ENCODE data around the gene LMOD2. TPM values are rescaled to one million over a fixed set of nuclear protein-coding genes. Genes with fewer than 3 reads are reported as not detected.
A peak's percentile ranks its signal among the peaks of the same experiment; 100 is the strongest.

Gene LMOD2, protein sequence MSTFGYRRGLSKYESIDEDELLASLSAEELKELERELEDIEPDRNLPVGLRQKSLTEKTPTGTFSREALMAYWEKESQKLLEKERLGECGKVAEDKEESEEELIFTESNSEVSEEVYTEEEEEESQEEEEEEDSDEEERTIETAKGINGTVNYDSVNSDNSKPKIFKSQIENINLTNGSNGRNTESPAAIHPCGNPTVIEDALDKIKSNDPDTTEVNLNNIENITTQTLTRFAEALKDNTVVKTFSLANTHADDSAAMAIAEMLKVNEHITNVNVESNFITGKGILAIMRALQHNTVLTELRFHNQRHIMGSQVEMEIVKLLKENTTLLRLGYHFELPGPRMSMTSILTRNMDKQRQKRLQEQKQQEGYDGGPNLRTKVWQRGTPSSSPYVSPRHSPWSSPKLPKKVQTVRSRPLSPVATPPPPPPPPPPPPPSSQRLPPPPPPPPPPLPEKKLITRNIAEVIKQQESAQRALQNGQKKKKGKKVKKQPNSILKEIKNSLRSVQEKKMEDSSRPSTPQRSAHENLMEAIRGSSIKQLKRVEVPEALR
- not detected in 2 replicates for total RNA-seq (2014; rRNA removed; shearing (Covaris generic))

DNA sequence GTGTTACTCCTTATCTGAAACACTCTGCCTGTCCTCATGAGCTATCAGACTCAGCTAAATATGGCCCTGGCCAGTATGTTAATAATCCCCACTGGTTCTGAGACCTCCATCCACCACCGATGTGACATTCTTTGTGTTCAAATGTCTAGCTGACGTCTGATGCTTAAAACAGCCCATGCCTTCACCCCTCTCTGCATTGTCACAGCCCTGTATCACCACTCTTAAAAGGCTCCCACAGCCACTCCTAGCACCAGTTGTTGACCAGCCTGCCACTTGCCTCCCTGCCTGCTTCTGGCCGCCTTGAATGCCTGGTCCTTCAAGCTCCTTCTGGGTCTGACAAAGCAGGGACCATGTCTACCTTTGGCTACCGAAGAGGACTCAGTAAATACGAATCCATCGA is at the start of gene LMOD2:
Gene LMOD2 (plus strand): TSS at position 253 of the 400 bp plus-strand sequence. CDS start 98 bp downstream, at position 351.
- Histone ChIP-seq H3K27me3 (ENCODE audit: control insufficient read depth, insufficient read depth, low read length) (no peaks in the 10 kb centered on the region), H3K4me3 (ENCODE audit: insufficient read depth, low read depth, low read length) (no peak within 1 kb of the TSS), H3K36me3 (replicated peaks; ENCODE audit: control insufficient read depth, insufficient read depth, low read length) (no peaks in the 10 kb centered on the region)
- DNase-seq, result no peak

DNA sequence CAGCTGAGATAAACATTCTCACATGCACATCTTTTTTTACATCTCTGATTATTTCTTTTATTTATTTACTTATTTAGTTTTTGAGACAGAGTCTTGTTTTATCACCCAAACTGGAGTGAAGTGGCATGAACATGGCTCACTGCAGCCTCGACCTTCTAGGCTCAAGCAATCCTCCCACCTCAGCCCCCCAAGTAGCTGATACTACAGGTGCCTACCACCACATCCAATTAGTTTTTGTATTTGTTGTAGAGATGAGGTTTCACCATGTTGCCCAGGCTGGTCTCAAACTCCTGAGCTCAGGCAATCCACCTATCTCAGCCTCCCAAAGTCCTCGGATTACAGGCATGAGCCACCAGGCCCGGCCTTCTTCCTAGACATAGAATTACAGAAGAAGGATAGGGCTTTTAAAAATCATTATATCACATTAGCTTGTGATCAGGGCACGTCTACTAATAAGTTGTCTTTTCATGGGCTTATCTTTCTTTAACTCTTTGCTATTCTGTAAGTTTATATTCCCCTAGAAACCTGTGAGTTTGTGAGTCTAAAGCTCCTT is 48.2 kb upstream of the LMOD2 start:
- DNase-seq, result no peak
- Histone ChIP-seq H3K4me3 (ENCODE audit: insufficient read depth, low read depth, low read length) (no peak overlapping the region), H3K27me3 (ENCODE audit: control insufficient read depth, insufficient read depth, low read length) (no peaks in the 10 kb centered on the region), H3K36me3 (replicated peaks; ENCODE audit: control insufficient read depth, insufficient read depth, low read length) (no peaks in the 10 kb centered on the region)

DNA sequence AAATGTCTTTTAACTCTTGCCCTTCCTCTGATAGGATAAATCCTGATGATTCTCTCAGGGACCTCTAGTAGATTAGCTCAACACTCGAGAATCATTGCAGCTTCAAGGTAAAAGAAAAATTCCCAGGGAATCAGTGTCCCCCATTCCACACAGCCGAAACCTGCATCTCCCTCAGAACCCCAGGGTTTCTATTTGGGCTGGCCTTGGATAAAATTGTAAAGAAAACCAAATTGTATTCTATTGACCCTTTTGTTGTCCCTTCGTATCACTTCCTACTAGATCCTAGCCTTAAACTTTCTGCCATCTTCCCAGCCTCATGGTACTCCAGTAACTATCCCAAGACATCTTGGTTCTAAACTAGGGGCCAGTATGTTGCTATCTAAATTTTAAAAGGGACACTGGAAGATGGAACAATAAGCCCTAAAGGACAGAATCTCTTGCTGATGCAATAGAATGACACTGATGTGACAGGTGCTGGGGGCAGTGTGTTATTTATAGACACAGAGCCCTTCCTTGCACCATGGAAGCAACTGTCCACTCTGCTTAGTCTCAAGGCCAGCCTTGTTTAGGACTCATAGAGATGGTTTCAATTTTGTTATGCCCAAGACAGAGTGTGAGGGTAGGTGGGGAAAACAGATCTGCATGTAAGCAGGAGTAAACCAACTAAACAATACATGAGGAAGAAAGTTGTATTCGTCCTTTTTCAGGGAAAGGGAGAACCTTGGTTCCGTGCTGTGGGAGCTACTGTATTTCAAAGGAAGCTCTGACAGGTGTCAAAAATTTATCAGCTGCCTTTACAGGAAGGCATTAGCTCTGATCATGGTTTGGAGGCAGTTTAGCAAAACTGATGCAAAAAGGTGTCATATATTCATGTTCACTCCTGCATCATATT is 46.4 kb upstream of the LMOD2 start:
- H3K36me3 ChIP-seq (replicated peaks; ENCODE audit: control insufficient read depth, insufficient read depth, low read length), result no peaks in the 10 kb centered on the region
- no peak overlapping the region for H3K4me3 ChIP-seq (ENCODE audit: insufficient read depth, low read depth, low read length)
- DNase-seq, result no peak
- H3K27me3 ChIP-seq (ENCODE audit: control insufficient read depth, insufficient read depth, low read length), result no peaks in the 10 kb centered on the region

DNA sequence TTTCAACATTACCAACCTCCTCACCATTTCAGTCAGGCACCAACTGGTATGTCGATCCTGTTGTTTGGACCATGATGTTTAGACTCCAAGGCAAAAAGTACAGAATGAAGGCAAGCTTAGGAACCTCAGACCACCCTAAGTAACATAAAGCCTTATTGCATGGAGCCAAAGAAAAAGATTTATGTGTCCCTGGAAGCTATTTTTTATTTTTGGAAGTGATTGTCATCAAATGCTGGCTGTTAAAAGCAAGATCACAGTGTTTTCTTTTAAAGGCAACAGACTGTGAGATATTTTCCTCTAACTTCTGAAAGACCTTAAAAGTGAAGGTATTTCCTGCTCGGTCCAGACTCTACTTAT is 45.8 kb upstream of the LMOD2 start:
- Histone ChIP-seq H3K27me3 (ENCODE audit: control insufficient read depth, insufficient read depth, low read length) (no peaks in the 10 kb centered on the region), H3K4me3 (ENCODE audit: insufficient read depth, low read depth, low read length) (no peak overlapping the region), H3K36me3 (replicated peaks; ENCODE audit: control insufficient read depth, insufficient read depth, low read length) (no peaks in the 10 kb centered on the region)
- no peak for DNase-seq

DNA sequence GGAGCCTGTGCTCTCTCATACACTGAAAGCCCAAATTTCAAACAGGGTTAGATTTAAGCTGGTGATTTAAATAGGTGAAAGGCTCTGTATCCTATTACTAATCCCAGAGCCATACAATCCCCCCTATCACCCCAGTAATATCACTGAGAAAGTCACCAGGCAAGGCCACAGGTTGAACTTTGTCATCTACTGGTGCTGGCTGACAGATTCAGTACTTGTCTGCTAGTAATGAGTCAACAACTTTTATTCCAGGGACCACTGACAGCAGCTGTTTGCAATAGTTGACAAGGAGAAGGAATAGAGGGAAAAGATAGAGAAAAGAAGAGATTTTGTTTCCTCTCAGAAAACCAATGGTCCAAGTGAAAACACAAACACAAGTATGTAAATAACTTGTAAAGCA is 43.6 kb upstream of the LMOD2 start:
- Histone ChIP-seq H3K4me3 (ENCODE audit: insufficient read depth, low read depth, low read length) (no peak overlapping the region), H3K27me3 (ENCODE audit: control insufficient read depth, insufficient read depth, low read length) (no peaks in the 10 kb centered on the region), H3K36me3 (replicated peaks; ENCODE audit: control insufficient read depth, insufficient read depth, low read length) (no peaks in the 10 kb centered on the region)
- no peak for DNase-seq

DNA sequence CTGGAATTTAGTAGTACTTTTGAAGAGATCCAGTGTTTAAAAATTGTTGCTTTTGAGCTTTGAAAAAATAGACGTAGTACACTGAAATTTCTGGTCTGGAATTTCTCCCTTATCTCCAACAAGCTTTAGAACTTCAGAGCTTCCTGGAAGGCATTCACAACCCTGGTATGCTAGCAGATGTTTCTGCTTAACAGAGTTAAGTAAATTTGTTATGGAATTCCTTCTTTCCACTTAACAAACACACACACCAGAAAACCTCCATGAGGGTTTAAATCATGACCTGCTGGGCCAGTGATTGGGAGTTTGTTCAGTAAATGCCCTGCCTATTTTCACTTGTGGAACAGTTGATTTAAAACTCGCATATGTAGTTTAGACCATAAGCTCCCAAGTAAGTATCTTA is 40.3 kb upstream of the LMOD2 start:
- Histone ChIP-seq H3K36me3 (replicated peaks; ENCODE audit: control insufficient read depth, insufficient read depth, low read length) (no peaks in the 10 kb centered on the region), H3K4me3 (ENCODE audit: insufficient read depth, low read depth, low read length) (no peak overlapping the region), H3K27me3 (ENCODE audit: control insufficient read depth, insufficient read depth, low read length) (no peaks in the 10 kb centered on the region)
- DNase-seq, result no peak

DNA sequence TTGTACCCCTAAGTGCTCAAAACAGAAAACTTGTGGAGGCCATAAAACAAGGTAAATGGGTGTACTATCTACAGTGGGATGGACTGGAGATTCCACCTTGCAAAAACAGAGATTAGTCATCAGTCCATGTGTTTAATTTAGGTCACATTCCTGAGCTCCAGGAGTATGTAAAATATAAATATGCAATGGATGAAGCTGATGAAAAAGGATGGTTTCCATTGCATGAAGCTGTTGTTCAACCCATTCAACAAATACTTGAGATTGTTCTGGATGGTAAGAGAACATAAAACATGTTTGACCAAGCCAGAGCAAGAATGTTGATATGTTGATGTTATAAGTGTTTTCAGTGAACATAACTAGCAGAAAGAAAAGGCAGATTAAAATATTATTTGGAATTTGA is 39.4 kb upstream of the LMOD2 start:
- Histone ChIP-seq H3K27me3 (ENCODE audit: control insufficient read depth, insufficient read depth, low read length) (no peaks in the 10 kb centered on the region), H3K4me3 (ENCODE audit: insufficient read depth, low read depth, low read length) (no peak overlapping the region), H3K36me3 (replicated peaks; ENCODE audit: control insufficient read depth, insufficient read depth, low read length) (no peaks in the 10 kb centered on the region)
- DNase-seq, result no peak

DNA sequence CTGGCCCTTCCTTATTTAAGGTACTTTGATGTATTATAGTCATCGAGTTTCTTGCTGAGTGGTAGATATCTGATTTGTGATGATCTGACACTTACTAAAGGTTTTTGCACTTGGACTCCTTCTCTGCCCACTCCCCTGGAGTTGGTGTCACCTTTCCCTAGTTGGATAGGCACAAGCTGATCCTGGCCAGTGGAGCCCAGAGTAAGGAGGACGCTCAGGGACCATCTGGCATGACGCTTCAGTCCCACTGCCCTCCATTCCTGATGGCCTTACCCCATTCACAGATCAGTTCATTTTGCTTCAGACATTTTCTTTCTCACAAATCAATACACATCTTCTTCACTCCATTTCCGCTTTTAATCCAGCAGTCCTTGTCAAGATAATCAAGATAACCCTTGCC is 34.0 kb upstream of the LMOD2 start:
- Histone ChIP-seq H3K36me3 (replicated peaks; ENCODE audit: control insufficient read depth, insufficient read depth, low read length) (no peaks in the 10 kb centered on the region), H3K27me3 (ENCODE audit: control insufficient read depth, insufficient read depth, low read length) (no peaks in the 10 kb centered on the region), H3K4me3 (ENCODE audit: insufficient read depth, low read depth, low read length) (no peak overlapping the region)
- no peak for DNase-seq

DNA sequence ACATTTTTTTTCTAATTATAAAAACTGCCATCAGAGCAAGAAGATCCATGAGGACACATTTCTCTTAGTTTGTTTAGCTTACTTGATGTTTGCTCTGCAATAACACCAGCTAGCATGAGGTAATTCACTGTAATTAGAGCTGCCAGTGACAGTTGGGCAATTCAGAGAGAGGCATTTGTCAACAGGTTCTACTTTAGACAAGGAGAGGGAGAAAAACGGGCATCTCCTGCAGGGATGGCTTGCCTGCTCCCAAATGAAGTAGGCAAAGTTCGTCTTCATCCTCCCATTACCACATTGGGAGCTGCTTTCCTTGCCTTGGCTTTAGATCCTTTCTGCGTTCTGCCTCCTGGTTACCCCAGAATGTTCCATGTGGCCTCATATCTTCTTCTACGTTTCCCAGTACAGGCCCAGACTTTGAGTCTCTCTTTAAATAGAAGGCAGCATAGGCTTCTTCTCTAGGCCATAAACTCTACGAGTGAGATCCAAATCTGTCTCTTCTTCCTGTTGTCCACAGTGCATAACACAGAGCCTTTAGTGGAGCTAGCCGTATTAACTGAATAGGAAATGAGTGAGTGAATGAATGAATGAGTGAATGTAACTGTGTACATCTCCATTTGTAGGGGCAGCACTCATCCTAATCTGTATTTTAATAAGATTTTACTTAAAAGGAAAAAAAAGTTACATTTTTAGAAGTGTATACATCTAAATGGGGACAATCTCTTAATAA is 32.8 kb upstream of the LMOD2 start:
- DNase-seq, result no peak
- Histone ChIP-seq H3K27me3 (ENCODE audit: control insufficient read depth, insufficient read depth, low read length) (no peaks in the 10 kb centered on the region), H3K36me3 (replicated peaks; ENCODE audit: control insufficient read depth, insufficient read depth, low read length) (no peaks in the 10 kb centered on the region), H3K4me3 (ENCODE audit: insufficient read depth, low read depth, low read length) (no peak overlapping the region)

DNA sequence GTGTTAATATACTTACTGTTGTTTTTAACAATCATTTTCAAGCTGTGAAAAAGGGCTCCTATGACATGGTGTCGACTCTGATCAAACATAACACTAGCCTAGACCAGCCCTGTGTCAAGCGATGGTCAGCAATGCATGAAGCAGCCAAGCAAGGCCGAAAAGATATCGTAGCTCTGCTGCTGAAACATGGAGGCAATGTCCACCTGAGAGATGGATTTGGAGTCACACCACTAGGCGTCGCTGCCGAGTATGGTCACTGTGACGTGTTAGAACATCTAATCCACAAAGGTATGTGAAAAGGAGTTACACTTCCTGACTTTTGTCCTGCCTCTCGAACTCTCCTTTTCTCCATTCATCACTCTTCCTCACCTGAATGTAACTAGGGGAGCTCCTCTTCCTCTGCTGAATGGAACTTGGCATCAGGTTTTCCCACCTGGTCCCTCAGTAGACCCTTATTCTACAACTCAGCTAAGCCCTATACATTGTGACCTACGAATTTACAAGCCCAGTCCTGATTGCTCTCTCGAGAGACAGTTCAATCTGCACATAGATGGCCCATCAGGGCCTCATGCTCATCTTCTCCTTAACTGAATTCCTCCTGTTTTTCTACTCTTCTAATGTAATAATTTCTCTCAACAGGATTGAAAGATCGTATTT is 31.0 kb upstream of the LMOD2 start:
- peak; percentile 66 for DNase-seq
- no peaks in the 10 kb centered on the region for H3K27me3 ChIP-seq (ENCODE audit: control insufficient read depth, insufficient read depth, low read length)
- no peak overlapping the region for H3K4me3 ChIP-seq (ENCODE audit: insufficient read depth, low read depth, low read length)
- H3K36me3 ChIP-seq (replicated peaks; ENCODE audit: control insufficient read depth, insufficient read depth, low read length), result no peaks in the 10 kb centered on the region

DNA sequence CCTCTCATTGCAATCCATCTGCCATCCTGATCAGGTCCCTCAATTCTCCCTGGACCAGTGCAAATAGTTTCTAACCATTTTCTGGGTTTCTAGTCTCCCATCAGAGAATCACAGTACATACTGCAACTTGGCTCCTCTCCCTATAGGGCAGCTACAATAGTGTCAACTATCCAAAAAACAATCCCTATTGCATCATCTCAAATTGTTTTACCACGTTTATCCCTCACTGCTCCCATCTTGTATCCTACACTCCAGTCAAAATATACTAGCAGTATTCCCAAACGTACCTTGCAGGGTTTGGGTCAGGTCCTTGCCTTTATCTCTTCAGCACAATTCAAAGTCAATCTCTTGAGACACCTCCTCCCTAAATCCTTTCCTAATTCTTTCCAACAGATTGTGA is 30.4 kb upstream of the LMOD2 start:
- H3K4me3 ChIP-seq (ENCODE audit: insufficient read depth, low read depth, low read length), result no peak overlapping the region

DNA sequence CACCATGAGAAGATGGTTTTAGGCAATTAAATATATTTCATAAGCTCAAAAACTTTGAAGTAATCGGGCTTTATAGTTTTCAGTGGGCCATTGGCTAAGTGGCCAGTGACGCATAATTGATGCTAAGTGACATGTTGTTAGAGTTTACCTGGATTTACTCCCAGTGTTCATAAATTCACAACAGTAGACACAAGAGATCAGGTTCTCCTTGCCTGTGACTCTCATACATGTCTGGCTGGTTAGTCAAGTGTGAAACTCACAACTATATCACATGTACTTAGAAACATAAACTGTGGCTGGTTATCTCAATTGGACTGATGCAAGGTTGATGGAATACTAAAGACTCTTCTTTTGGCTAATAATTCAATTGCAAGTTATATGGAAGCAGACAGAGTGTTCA is 27.8 kb upstream of the LMOD2 start:
- Histone ChIP-seq H3K27me3 (ENCODE audit: control insufficient read depth, insufficient read depth, low read length) (no peaks in the 10 kb centered on the region), H3K4me3 (ENCODE audit: insufficient read depth, low read depth, low read length) (no peak overlapping the region), H3K36me3 (replicated peaks; ENCODE audit: control insufficient read depth, insufficient read depth, low read length) (no peaks in the 10 kb centered on the region)
- DNase-seq, result no peak

More for the DNA sequence above, 30.4 kb upstream of the LMOD2 start:
- Histone ChIP-seq H3K27me3 (ENCODE audit: control insufficient read depth, insufficient read depth, low read length) (no peaks in the 10 kb centered on the region), H3K36me3 (replicated peaks; ENCODE audit: control insufficient read depth, insufficient read depth, low read length) (no peaks in the 10 kb centered on the region)
- no peak for DNase-seq

DNA sequence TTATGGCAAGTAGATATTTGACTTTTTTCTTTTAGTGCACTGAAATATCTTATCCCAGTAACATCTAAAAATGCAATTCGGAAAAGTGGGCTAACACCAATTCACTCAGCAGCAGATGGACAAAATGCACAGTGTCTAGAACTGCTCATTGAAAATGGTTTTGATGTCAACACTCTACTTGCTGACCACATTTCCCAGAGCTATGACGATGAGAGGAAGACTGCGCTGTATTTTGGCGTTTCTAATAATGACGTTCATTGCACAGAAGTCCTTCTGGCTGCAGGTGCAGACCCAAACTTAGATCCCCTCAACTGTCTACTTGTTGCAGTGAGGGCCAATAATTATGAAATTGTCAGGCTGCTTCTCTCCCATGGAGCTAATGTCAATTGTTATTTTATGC is 26.8 kb upstream of the LMOD2 start:
- Histone ChIP-seq H3K4me3 (ENCODE audit: insufficient read depth, low read depth, low read length) (no peak overlapping the region), H3K27me3 (ENCODE audit: control insufficient read depth, insufficient read depth, low read length) (no peaks in the 10 kb centered on the region), H3K36me3 (replicated peaks; ENCODE audit: control insufficient read depth, insufficient read depth, low read length) (no peaks in the 10 kb centered on the region)
- no peak for DNase-seq

DNA sequence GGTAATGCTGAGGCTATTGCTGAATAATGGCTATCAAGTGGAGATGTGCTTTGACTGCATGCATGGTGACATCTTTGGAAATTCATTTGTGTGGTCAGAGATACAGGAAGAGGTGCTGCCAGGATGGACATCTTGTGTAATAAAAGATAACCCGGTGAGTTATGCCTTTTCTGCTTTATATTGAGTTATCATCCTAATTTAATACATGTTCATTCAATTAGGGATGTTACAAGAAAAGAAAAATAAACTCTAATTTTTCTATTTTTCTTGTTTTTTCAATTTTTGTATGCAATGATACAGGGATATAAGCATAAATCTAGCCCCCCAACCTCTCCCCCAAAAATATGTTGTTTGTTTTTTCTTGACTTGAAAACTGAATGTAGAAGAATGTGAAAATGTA is 26.4 kb upstream of the LMOD2 start:
- no peak for DNase-seq
- no peaks in the 10 kb centered on the region for H3K36me3 ChIP-seq (replicated peaks; ENCODE audit: control insufficient read depth, insufficient read depth, low read length)
- no peak overlapping the region for H3K4me3 ChIP-seq (ENCODE audit: insufficient read depth, low read depth, low read length)

More for the DNA sequence above, 26.4 kb upstream of the LMOD2 start:
- H3K27me3 ChIP-seq (ENCODE audit: control insufficient read depth, insufficient read depth, low read length), result no peaks in the 10 kb centered on the region

All from H7 (cell line).